ENCODE results near the gene MLLT6.
A peak's percentile ranks its signal among the peaks of the same experiment; 100 is the strongest.

The MLLT6 gene

GRCh38 chr17:38745545-38745944, 40.5 kb downstream of the MLLT6 start:
- no peak for DNase-seq

DNA sequence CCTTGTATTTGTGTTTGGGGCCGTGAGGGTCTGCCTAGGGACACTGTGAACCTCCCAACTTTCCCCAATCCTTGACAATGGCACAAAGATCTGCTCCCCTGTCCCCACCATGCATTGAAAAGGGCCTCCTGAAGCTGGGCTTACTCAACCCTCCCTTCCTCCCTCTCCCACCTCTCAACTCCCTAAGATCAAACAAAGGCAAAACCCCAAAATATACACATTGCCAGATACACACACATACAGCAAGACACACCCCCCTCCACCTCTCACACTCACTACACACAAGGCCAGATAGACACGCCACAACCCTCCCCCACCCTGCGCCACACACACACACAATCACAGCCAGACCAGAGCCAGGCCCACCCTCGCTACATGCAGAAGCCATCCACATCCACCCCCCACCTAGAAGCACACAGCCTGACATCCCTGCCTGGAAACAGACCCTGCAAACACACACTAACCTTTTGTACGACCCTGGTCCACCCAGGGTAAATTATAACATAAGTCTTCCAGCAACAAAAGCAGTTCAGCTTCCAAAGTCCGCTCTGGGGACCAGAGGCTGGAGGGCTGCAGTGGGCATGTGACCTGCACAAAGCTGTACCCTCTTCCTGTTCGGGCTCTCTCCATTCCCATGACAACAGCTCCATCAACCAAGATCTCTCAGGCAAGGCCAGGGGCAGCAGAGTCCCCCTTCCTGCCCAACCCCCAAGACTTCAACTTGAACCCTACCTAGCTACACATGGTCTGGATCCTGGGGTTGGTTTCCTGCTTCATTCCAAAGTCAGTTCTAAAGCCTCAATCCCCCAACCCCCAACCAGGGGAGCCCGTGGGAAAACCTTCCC, 41.2 kb downstream of the MLLT6 start:
- DNase-seq: peak; percentile 62

GRCh38 chr17:38746849-38747462, 41.9 kb downstream of the MLLT6 start:
- DNase-seq: no peak

GRCh38 chr17:38747463-38748148, 42.5 kb downstream of the MLLT6 start:
- DNase-seq: peak; percentile 78

- peak; percentile 98 for DNase-seq
Observed at GRCh38 chr17:38748149-38748891, 43.2 kb downstream of the MLLT6 start, which contains the start of gene PCGF2. Gene PCGF2, minus strand, starts transcription at chr17:38748336. Its CDS starts 7,934 bp downstream, at chr17:38740402.

- no peak for DNase-seq
Observed at GRCh38 chr17:38748892-38749222, 43.8 kb downstream of the MLLT6 start.

GRCh38 chr17:38749223-38750043, 44.4 kb downstream of the MLLT6 start:
- peak; percentile 92 for DNase-seq

DNA sequence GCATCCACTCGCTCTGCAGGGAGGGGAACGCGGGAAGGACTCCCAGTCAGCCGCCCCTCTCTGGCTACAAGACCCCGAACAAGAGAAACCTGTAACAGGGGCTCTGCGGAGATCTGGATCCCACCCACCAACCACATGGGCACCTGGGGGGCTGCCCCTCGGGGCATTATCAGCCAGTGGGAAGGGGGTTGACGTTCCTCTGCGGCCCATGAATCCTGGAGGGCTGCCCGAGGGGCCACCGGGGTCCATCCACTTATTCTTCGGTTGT, 44.9 kb downstream of the MLLT6 start:
- DNase-seq: no peak

DNA sequence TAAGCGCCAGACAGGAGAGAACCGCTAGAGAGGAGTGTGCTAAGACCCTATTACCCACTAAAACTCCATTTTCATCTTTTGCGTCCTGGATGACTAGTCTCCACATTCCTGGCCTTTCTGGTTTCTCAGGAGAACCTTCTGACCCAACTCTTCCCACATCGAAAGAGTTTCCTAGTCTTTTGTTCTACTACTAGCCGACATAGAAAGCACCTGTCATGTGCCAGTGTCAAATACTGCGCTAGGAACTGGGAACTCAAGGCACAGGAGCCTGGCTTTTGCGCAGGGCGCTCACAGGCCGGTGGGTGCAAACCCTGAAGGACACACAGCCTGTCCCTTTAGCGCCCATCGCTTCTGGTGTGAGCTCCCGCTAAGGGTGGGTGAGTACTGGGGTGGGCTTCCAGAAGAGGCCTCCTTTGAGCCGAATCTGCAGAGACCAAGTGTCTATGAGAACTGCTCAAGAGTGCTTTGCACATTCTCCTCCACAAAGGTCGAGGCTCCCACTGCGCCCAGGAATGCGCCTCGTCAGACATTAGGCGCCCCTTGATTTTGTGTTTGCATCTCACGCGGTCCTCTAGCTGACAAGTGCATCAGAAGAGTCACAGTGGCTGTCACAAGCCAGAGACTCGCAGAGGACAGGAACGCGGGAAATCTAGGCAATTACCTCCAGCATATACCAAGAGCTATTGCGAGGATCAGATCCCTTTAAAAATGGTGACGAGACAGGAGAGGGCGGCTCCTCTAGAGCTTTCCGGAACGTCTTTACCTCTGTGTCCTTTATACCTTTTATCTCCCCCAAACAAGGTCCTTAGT, 45.4 kb downstream of the MLLT6 start:
- DNase-seq: peak; percentile 62

DNA sequence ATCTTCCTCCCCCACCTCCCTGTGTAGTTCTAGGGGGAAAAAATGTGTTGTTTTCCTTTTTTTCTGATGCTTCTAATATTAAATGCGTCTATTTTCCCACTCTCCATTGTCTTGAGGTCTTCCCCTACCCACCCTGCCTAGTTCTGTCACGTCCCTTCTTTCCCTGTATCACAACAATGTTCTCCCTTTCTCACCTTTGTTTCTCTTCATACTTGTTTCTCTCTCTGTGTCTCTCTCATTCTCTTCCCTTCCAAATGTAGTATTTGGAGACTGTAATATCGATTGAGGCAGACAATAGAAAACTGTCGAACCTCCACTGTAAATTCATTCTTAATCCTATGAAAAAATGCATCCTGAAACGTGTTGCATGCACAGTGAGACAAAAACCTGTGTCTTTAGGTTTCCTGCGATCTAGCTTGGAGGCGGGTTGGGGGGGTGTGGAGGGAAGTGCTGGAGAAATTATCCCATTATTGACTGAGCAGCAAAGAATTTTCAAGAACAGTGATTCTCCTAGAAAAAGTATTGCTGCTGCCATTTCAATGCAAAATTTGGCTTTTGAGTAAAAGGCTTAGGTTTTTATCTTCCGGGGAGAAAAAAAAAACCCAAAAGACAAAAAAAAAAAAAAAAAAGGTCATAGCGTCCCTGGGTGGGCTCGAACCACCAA, 46.2 kb downstream of the MLLT6 start:
- no peak for DNase-seq

DNA sequence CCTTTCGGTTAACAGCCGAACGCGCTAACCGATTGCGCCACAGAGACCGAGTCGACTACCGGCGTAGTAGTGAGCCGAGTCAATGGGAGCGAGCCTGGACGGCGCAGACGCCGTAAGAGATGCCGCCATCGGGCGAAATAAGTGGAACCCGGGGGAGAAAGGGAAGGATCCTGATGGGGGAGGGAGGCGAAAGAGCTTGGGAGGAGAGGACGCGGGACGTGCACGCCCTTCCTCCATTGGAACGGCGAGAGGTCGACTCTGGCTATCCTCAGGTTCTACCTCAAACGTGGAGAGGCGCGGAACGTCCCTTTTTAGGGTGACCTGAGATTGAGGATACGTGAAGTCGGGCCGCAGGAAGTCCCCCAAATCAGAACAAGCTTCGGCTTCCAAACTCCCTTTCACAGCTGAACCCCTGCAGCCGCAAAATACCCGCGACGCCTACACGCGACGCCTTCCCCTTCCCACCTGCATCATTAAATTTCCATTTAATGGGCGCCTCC, 46.8 kb downstream of the MLLT6 start:
- DNase-seq: peak; percentile 97

DNA sequence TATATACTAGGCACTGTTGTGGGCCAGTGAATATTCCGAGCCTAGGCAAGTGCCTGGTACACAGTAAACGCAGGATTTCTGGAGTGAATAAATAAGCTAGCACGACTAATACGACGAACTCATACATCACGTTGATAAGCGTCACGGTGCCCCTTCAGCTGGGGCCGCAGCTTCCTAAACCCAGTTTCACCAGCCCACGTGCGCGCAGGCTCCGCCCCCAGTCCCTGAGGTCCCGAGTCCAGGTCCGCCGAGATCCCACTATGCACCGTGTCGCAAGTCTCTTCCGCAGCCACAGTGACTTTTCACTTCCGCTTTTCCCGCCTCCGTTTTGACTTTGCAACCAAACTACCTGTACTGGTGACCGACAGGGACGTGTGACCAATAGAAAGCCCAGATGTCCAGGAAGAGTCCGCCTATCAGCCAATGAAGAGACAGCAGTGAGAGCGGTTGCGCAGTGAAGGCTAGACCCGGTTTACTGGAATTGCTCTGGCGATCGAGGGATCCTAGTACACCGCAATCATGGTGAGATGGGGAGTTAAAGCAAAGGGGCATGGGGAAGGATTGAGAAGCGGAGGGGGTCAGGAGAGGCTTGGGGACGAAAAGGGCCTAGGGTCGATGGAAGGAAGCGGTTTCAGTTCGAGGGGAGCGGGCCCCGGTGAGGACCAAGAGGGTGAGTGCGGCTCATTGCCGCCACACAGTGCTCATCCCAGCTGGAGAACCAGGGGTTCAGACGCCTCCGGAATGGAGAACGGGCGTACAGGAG, 47.4 kb downstream of the MLLT6 start, which contains the start of gene PSMB3:
TSS of gene PSMB3 (plus strand) at position 434 of the 763 bp plus-strand sequence. CDS start at position 520, 86 bp downstream.
- DNase-seq: peak; percentile 99

DNA sequence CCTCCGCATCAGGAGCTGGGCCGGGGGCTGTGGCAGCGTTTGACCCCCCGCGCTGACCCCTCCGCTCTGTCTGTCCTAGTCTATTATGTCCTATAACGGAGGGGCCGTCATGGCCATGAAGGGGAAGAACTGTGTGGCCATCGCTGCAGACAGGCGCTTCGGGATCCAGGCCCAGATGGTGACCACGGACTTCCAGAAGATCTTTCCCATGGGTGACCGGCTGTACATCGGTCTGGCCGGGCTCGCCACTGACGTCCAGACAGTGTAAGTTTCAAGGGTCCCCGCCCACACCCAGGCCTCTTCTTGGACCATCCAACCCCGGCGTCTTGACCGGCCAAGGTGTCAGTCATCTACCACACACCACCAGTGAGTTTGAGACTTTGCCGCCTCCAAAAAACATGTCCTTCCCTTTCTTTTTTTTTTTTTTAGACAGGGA, 48.0 kb downstream of the MLLT6 start:
- no peak for DNase-seq

- no peak for DNase-seq
Observed at GRCh38 chr17:38761612-38762011, 56.5 kb downstream of the MLLT6 start.

DNA sequence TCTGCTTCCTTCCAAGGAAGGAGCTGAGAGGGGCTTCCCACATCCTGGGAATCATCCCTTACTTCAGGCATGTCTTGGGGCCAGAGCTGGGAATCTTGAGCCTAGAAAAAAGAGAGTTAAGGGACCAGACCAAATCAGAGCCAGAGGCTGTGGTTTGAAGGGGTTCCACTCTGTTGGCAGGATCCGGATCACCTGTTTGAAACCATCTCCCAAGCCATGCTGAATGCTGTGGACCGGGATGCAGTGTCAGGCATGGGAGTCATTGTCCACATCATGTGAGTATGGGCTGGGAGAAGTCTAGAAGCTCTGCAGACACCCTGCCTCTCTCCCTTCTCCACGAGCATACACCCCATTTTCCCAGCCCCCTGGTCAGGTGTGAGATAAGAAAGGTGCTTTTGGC, 57.2 kb downstream of the MLLT6 start:
- DNase-seq: no peak

- DNase-seq: no peak
Observed at GRCh38 chr17:38766341-38766740, 61.3 kb downstream of the MLLT6 start.

- DNase-seq: no peak
Observed at GRCh38 chr17:38768417-38768816, 63.3 kb downstream of the MLLT6 start.

DNA sequence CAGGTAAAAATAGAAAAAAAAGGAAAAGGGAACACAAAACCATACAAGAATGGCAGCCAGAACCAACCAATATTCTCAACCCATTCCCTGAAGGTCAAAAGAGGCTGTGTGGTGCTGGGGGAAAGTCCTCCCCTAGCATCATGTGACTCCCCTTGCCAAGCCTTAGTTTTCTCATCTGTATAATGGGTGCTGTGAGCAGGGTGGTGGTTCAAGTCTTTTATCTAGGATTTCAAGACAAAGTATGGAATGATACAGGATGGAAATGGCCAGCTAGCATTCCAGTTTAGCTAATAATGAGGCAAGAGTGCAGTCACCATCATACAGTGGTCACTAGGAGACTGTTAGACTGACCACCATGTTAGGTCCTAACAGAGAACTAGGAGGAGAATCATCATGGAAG, 68.2 kb downstream of the MLLT6 start:
- no peak for DNase-seq

DNA sequence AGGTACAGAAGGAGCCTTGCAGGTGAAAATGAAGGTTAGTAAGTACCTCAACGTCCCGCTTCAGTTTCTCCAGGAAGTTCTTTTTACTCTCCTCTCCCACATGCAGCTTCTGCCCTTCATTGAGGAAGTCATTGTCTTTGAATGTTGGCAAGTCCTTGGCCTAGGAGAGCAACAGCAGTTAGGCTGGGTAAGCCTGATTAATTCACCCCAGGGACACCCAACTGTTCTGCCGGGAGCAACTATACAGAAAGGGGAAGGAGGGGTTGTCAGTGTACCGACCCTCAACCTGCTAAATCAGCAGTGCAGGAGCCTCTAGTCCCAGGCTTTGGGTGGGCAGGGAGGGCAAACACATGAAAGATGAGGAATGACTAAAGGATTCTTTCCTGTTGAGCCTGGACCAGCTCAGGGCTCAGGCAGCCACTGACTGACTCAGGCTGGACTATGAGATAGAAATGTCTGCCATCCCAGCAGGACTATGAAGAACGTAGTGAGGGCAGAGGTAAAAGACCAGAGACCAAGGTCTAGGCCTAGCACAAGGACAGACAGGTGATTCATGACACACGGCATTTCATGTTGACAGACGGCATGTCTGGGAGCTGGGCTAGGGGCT, 72.7 kb downstream of the MLLT6 start:
- DNase-seq: no peak
